ENCODE measurements around the gene CNTNAP5. TPM values are rescaled to one million over a fixed set of nuclear protein-coding genes. Genes with fewer than 3 reads are reported as not detected.
"Not testable (repeated sequence)": the region's sequence is repeated elsewhere in the genome, so short reads cannot be mapped to it uniquely, and the experiment has no call there.

Gene CNTNAP5
- total RNA-seq, 1 donor from 2014 or later = not detected

DNA sequence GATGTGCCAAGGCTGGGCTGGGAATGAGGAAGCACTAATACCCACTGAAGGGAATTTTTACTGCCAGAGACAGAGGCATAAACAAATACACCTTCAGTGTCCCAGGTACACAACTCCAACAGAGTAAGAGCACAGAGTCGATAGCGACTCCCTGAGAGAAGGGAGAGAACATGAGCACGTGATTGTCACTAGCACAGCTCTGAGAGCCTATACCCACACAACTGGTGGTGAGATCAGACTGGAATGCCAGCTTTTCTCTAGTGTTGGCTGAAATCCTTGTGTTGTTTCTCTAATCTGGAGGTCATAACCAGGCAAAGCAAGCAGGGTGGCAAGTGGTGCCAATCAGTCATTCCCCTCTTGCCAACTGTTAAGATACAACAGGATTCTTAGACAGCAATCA, 377.2 kb downstream of the CNTNAP5 start:
- TF ChIP-seq, protein P1, sequence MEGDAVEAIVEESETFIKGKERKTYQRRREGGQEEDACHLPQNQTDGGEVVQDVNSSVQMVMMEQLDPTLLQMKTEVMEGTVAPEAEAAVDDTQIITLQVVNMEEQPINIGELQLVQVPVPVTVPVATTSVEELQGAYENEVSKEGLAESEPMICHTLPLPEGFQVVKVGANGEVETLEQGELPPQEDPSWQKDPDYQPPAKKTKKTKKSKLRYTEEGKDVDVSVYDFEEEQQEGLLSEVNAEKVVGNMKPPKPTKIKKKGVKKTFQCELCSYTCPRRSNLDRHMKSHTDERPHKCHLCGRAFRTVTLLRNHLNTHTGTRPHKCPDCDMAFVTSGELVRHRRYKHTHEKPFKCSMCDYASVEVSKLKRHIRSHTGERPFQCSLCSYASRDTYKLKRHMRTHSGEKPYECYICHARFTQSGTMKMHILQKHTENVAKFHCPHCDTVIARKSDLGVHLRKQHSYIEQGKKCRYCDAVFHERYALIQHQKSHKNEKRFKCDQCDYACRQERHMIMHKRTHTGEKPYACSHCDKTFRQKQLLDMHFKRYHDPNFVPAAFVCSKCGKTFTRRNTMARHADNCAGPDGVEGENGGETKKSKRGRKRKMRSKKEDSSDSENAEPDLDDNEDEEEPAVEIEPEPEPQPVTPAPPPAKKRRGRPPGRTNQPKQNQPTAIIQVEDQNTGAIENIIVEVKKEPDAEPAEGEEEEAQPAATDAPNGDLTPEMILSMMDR (IDR thresholded peaks at IDR 0.05) = no peak
- ATAC-seq (peak; percentile 38 to 68), DNase-seq (no peak)
- Histone ChIP-seq H3K4me1 (no peaks in the 10 kb centered on the region), H3K4me3 (no peak overlapping the region), H3K9me3 (no peaks in the 10 kb centered on the region), H3K36me3 (no peaks in the 10 kb centered on the region), H3K27me3 (ENCODE audit: low read depth) (no peaks in the 10 kb centered on the region), H3K27ac (no peak overlapping the region)
- intact Hi-C loops (cut with DNase I) = no loop called here

DNA sequence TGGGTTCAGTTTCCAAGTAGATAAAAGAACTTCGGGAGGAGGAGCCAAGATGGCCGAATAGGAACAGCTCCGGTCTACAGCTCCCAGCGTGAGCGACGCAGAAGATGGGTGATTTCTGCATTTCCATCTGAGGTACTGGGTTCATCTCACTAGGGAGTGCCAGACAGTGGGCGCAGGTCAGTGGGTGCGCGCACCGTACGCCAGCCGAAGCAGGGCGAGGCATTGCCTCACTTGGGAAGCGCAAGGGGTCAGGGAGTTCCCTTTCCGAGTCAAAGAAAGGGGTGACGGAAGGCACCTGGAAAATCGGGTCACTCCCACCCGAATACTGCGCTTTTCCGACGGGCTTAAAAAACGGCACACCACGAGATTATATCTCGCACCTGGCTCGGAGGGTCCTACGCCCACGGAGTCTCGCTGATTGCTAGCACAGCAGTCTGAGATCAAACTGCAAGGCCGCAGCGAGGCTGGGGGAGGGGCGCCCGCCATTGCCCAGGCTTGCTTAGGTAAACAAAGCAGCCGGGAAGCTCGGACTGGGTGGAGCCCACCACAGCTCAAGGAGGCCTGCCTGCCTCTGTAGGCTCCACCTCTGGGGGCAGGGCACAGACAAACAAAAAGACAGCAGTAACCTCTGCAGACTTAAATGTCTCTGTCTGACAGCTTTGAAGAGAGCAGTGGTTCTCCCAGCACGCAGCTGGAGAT, 382.9 kb downstream of the CNTNAP5 start:
- H3K36me3 ChIP-seq; H3K4me1 ChIP-seq; ATAC-seq; DNase-seq; H3K27me3 ChIP-seq (ENCODE audit: low read depth); H3K9me3 ChIP-seq; H3K4me3 ChIP-seq; H3K27ac ChIP-seq; intact Hi-C loops (cut with DNase I): not testable (repeated sequence)

DNA sequence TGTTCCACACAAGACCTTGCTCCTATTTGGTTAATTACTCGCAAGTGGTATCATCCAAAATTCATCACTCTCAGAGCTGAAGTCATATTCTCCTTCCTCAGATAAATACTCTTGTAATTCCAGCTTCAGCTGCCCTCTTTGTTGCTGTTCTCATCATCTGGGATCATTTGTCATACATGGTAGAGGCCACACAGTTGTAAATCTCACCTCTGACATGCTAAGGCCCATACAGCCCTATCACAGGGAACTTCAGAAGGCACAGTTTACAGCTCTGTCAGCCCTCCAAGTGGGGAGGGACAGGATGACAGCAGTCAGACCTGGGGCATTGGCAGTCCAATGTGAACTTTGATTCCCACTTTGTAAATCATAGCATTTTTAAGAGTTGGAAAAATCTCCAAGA, 399.0 kb downstream of the CNTNAP5 start:
- no peak overlapping the region for H3K4me3 ChIP-seq
- intact Hi-C loops (cut with DNase I) = no loop called here

DNA sequence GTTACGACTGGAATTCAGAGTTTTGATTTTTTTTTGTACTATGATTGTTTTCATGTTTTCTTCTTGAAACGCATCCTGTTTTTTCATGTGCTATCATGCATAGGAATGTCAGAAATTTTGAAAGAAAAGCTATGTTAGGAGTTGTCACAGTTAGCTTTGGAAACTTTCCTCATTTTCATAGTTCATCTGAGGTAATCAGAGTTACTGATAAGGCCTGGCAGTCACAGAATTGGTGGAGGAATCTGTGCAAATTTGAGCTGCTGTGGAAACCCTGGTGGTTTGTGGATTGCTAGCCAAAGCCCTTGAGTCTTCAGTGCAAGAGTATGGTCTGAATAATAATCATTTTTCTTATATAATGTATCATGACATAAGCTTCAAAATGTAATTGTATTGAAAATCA, 401.0 kb downstream of the CNTNAP5 start:
- TF ChIP-seq, protein P1 (IDR thresholded peaks at IDR 0.05) = no peak
- ATAC-seq (no peak), DNase-seq (no peak)
- intact Hi-C loops (cut with DNase I) = no loop called here
- no peaks in the 10 kb centered on the region for H3K36me3 ChIP-seq
- no peak overlapping the region for H3K4me3 ChIP-seq
- no peaks in the 10 kb centered on the region for H3K4me1 ChIP-seq
- H3K27me3 ChIP-seq (ENCODE audit: low read depth) = no peaks in the 10 kb centered on the region
- no peaks in the 10 kb centered on the region for H3K9me3 ChIP-seq
- H3K27ac ChIP-seq = no peak overlapping the region

More for the DNA sequence above, 399.0 kb downstream of the CNTNAP5 start:
- Histone ChIP-seq H3K9me3 (no peaks in the 10 kb centered on the region), H3K4me1 (no peaks in the 10 kb centered on the region), H3K27me3 (ENCODE audit: low read depth) (no peaks in the 10 kb centered on the region), H3K36me3 (no peaks in the 10 kb centered on the region), H3K27ac (no peak overlapping the region)
- ATAC-seq = no peak
- TF ChIP-seq, protein P1 (IDR thresholded peaks at IDR 0.05) = no peak
- no peak for DNase-seq

DNA sequence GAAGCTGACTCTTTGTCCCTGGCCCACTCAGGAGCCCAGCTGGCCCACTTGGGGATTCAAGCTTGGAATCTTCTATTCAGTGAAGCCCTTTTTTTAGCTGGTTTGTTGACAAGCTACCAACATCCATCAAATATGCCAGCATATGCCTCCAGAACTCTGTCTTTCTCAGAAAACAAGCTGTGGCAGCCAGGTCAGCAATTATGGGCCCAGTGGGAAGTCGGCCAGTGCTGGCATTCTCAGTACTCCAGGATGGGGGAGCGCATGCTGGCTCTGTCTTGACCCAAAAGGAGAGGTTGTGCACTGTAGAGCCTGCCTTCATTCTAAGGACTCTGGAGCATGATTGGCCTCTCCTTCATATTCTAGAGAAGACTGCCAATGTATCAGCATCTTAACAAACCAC, 401.5 kb downstream of the CNTNAP5 start:
- ATAC-seq = no peak
- TF ChIP-seq, protein P1 (IDR thresholded peaks at IDR 0.05) = no peak
- Histone ChIP-seq H3K27ac (no peak overlapping the region), H3K9me3 (no peaks in the 10 kb centered on the region), H3K4me1 (no peaks in the 10 kb centered on the region), H3K4me3 (no peak overlapping the region), H3K36me3 (no peaks in the 10 kb centered on the region), H3K27me3 (ENCODE audit: low read depth) (no peaks in the 10 kb centered on the region)
- no peak for DNase-seq
- intact Hi-C loops (cut with DNase I) = no loop called here

DNA sequence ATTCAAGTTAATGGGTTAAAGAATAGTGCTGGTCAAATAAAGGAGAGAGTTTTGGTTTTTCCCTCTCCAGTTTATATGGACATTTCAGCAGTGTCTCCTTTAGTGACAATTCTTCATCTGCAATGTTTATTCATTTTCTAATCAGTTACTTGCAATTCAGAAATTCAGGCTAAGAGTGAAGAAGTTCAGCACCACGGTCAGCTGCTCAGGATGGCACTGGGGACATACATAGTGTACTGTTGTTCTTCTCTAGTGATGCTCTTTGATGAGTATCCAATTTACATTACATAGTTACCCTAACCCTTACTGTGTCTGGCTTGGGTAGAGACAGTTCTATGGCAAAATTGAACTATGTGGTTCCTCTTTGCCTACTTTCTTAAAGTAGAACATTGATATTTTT, 412.7 kb downstream of the CNTNAP5 start:
- Histone ChIP-seq H3K4me3 (no peak overlapping the region), H3K4me1 (no peaks in the 10 kb centered on the region), H3K27ac (no peak overlapping the region), H3K9me3 (no peaks in the 10 kb centered on the region), H3K36me3 (no peaks in the 10 kb centered on the region), H3K27me3 (ENCODE audit: low read depth) (no peaks in the 10 kb centered on the region)
- ATAC-seq (no peak), DNase-seq (no peak)
- TF ChIP-seq, protein P1 (IDR thresholded peaks at IDR 0.05) = no peak
- intact Hi-C loops (cut with DNase I) = no loop called here
